ENCODE results near the gene TELO2. TPM values are rescaled to one million over a fixed set of nuclear protein-coding genes. Genes with fewer than 3 reads are reported as not detected.
A peak's percentile ranks its signal among the peaks of the same experiment; 100 is the strongest.

The TELO2 gene
- total and polyA plus RNA-seq, 10 donors: 28.5 to 110 (median 57.8) TPM

DNA sequence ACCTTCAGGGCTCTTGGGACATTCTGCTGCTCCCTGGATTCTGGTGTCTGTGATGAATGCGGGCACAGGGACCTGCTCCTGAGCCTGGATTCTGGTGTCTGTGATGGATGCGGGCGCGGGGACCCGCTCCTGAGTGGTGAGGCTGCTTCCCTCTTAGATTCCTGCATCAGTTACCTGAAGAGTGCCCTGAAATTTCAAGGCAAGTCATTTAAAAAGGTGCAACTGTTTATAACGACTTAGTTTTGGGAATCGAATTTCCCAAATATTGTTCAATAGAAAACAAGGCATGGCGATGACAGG lies 47.3 kb downstream of the TELO2 start:
- 80 to 96% (median 88%) methylated on average over 7 to 8 of the region's 8 CpGs for WGBS, 5 donors
- Histone ChIP-seq H3K9me3 (no peaks in the 10 kb centered on the region), H3K4me3 (no peak overlapping the region)

DNA sequence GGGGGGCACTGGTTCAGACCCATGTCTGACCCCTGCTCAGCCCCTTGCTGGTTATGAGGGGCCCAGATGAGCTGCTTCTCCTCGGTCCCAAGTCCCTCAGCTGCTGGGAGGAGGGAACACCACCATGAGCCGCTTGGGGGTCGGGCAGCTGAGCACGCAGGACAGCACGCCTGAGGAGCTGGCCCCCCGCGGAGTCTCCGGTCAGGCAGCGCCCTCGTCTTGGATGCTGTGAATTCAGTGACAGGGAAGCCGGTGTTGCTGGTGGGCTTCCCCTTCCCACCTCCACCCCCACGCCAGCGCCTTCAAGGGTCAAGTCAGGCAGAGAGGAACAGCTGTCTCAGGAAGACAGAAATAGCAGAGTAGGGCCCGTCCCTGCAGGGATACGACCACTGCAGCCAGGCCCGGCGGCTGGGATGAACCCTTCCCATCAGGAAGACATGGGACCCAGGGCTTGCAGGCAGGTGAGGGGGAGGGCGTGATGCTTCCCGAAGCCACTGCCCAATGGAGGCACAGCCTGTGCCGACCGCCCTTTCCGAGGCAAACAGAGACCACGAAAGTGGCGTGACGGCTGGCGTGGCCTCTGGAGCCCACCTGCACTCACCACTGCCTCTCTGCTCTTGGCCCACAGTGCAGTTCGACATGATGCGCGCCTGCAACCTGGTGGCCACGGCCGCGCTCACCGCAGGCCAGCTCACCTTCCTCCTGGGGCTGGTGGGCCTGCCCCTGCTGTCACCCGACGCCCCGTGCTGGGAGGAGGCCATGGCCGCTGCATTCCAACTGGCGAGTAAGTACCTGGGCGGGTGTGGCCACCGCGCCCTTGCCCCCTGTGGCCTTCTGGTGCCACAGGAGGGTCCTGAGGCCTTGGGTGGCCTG lies 48.4 kb downstream of the TELO2 start:
- Histone ChIP-seq H3K36me3 (peaks cover 0 to 75% (median 28%) of the 10 kb centered on the region in 6 donors), H3K4me3 (no peak overlapping the region), H3K4me1 (peaks cover 56 to 100% (median 81%) of the 10 kb centered on the region in 6 donors), H3K27me3 (replicated peaks in 1 of 7) (no peaks in the 10 kb centered on the region), H3K9me3 (no peaks in the 10 kb centered on the region), H3K27ac (peak overlapping the region in 2 of 8 donors; percentile 77 to 86)
- no peak for DNase-seq
- 83 to 93% (median 91%) methylated on average over 23 to 41 of the region's 41 CpGs for WGBS, 5 donors
- TF ChIP-seq POLR2A (IDR thresholded peaks at IDR 0.05): no peak
- TF ChIP-seq POLR2AphosphoS5 (IDR thresholded peaks at IDR 0.05): peak in 2 of 3 donors; percentile 23 to 50
- intact Hi-C loops (cut with DNase I; ENCODE audit: low total_unique reads): no loop called here

More for the DNA sequence above, 47.3 kb downstream of the TELO2 start:
- Histone ChIP-seq H3K36me3 (peaks cover 0 to 77% (median 30%) of the 10 kb centered on the region in 6 donors), H3K4me1 (peaks cover 54 to 100% (median 81%) of the 10 kb centered on the region in 6 donors), H3K27ac (no peak overlapping the region), H3K27me3 (replicated peaks in 1 of 7) (peaks cover 0 to 8% (median 0%) of the 10 kb centered on the region in 7 donors)
- no peak for DNase-seq
- intact Hi-C loops (cut with DNase I; ENCODE audit: low total_unique reads): no loop called here
- no peak for TF ChIP-seq CTCF (IDR thresholded peaks at IDR 0.05 in 8 of 11, conservative IDR thresholded peaks at IDR 0.05 in 3 of 11)
- TF ChIP-seq POLR2A (IDR thresholded peaks at IDR 0.05): no peak
- TF ChIP-seq POLR2AphosphoS5 (IDR thresholded peaks at IDR 0.05): no peak

DNA sequence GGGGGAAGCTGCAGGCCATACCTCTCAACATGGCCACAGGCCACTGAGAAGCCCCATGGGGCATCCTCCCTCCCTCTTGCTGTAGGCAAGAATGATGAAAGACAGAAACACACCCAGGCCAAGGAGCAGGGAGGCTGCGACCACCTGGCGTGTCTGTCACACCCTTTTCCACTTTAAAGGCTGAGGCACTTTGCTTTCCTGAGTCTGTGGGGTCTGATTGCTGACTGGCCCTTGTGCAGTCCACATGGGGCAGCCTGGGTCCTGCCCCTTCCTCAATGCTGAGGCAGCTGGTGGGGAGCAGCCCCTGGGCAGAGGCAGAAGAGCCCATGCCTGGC lies 49.0 kb downstream of the TELO2 start:
- 70 to 100% (median 83%) methylated on average over 1 to 2 of the region's 2 CpGs for WGBS, 5 donors
- intact Hi-C loops (cut with DNase I; ENCODE audit: low total_unique reads): no loop called here
- TF ChIP-seq CTCF (IDR thresholded peaks at IDR 0.05 in 8 of 11, conservative IDR thresholded peaks at IDR 0.05 in 3 of 11) (no peak), POLR2AphosphoS5 (IDR thresholded peaks at IDR 0.05) (no peak), POLR2A (IDR thresholded peaks at IDR 0.05) (no peak)
- H3K27me3 ChIP-seq (replicated peaks in 1 of 7): no peaks in the 10 kb centered on the region
- H3K4me3 ChIP-seq: no peak overlapping the region
- no peaks in the 10 kb centered on the region for H3K9me3 ChIP-seq
- peaks cover 0 to 75% (median 25%) of the 10 kb centered on the region in 6 donors for H3K36me3 ChIP-seq
- H3K27ac ChIP-seq: peak overlapping the region in 4 of 8 donors; percentile 77 to 90 (median 86)
- no peak for DNase-seq
- H3K4me1 ChIP-seq: peaks cover 54 to 99% (median 80%) of the 10 kb centered on the region in 6 donors

- Histone ChIP-seq H3K4me1 (peaks cover 54 to 98% (median 78%) of the 10 kb centered on the region in 6 donors), H3K9me3 (no peaks in the 10 kb centered on the region), H3K27ac (peak overlapping the region in 6 of 8 donors; percentile 58 to 90 (median 86)), H3K4me3 (no peak overlapping the region), H3K27me3 (replicated peaks in 1 of 7) (no peaks in the 10 kb centered on the region), H3K36me3 (peaks cover 0 to 73% (median 24%) of the 10 kb centered on the region in 6 donors)
- no peak for DNase-seq
- intact Hi-C loops (cut with DNase I; ENCODE audit: low total_unique reads): no loop called here
- TF ChIP-seq POLR2A (IDR thresholded peaks at IDR 0.05): no peak
- no peak for TF ChIP-seq POLR2AphosphoS5 (IDR thresholded peaks at IDR 0.05)
- no peak for TF ChIP-seq CTCF (IDR thresholded peaks at IDR 0.05 in 8 of 11, conservative IDR thresholded peaks at IDR 0.05 in 3 of 11)
- WGBS, 5 donors: 92 to 98% (median 92%) methylated on average over 7 to 18 of the region's 18 CpGs
Measured at GRCh38 chr16:1542533-1542932, 49.4 kb downstream of the TELO2 start.
